ENCODE measurements around the gene FTO. TPM values are rescaled to one million over a fixed set of nuclear protein-coding genes. Genes with fewer than 3 reads are reported as not detected.
A peak's percentile ranks its signal among the peaks of the same experiment; 100 is the strongest.

FTO gene
- total RNA-seq, 2 donors from 2014 or later: 47.5 to 50.4 TPM

- Histone ChIP-seq H3K36me3 (replicated peaks in 1 of 2; ENCODE audit: insufficient read depth in 1 of 2, low read depth in 2 of 2) (no peaks in the 10 kb centered on the region), H3K9me3 (no peaks in the 10 kb centered on the region), H3K27me3 (no peaks in the 10 kb centered on the region), H3K27ac (no peak overlapping the region), H3K4me1 (peaks cover under 1% of the 10 kb centered on the region), H3K4me3 (no peak overlapping the region)
- DNase-seq (no peak), ATAC-seq (no peak)
- no peak for TF ChIP-seq POLR2A (IDR thresholded peaks at IDR 0.05)
- TF ChIP-seq, protein P1, sequence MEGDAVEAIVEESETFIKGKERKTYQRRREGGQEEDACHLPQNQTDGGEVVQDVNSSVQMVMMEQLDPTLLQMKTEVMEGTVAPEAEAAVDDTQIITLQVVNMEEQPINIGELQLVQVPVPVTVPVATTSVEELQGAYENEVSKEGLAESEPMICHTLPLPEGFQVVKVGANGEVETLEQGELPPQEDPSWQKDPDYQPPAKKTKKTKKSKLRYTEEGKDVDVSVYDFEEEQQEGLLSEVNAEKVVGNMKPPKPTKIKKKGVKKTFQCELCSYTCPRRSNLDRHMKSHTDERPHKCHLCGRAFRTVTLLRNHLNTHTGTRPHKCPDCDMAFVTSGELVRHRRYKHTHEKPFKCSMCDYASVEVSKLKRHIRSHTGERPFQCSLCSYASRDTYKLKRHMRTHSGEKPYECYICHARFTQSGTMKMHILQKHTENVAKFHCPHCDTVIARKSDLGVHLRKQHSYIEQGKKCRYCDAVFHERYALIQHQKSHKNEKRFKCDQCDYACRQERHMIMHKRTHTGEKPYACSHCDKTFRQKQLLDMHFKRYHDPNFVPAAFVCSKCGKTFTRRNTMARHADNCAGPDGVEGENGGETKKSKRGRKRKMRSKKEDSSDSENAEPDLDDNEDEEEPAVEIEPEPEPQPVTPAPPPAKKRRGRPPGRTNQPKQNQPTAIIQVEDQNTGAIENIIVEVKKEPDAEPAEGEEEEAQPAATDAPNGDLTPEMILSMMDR (IDR thresholded peaks at IDR 0.05): no peak
- intact Hi-C loops (cut with DNase I): no loop called here
- WGBS, 2 donors: 83 to 85% methylated on average over 8 of the region's 8 CpGs
Observed at GRCh38 chr16:54165912-54166865, 462.2 kb downstream of the FTO start.

DNA sequence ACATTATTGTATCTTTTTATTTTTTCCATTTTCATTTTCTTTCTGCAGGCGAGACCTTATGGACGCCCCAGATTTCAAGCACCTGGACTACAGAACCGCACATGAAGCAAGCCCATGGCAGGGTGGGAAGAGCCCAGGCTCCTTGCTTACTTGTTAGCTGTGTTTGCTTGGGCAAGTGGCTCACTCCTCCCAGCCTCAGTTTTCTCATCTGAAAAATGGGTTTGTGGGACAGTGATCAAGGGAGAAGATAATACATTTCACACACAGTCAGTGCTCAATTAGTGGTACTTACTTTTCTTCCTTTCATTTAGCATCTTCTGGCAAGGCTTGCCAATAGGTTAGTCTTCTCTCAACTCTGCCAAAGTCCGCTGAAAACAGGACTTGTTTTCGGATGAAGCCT, 465.2 kb downstream of the FTO start:
- Histone ChIP-seq H3K9me3 (no peaks in the 10 kb centered on the region), H3K27ac (no peak overlapping the region), H3K4me1 (peaks cover 19% of the 10 kb centered on the region), H3K27me3 (no peaks in the 10 kb centered on the region), H3K4me3 (no peak overlapping the region), H3K36me3 (replicated peaks in 1 of 2; ENCODE audit: insufficient read depth in 1 of 2, low read depth in 2 of 2) (no peaks in the 10 kb centered on the region)
- intact Hi-C loops (cut with DNase I): no loop called here
- ATAC-seq (no peak), DNase-seq (no peak)
- TF ChIP-seq, protein P1 (IDR thresholded peaks at IDR 0.05): no peak
- TF ChIP-seq POLR2A (IDR thresholded peaks at IDR 0.05): no peak
- WGBS, 2 donors: 94 to 98% methylated on average over 5 of the region's 5 CpGs

DNA sequence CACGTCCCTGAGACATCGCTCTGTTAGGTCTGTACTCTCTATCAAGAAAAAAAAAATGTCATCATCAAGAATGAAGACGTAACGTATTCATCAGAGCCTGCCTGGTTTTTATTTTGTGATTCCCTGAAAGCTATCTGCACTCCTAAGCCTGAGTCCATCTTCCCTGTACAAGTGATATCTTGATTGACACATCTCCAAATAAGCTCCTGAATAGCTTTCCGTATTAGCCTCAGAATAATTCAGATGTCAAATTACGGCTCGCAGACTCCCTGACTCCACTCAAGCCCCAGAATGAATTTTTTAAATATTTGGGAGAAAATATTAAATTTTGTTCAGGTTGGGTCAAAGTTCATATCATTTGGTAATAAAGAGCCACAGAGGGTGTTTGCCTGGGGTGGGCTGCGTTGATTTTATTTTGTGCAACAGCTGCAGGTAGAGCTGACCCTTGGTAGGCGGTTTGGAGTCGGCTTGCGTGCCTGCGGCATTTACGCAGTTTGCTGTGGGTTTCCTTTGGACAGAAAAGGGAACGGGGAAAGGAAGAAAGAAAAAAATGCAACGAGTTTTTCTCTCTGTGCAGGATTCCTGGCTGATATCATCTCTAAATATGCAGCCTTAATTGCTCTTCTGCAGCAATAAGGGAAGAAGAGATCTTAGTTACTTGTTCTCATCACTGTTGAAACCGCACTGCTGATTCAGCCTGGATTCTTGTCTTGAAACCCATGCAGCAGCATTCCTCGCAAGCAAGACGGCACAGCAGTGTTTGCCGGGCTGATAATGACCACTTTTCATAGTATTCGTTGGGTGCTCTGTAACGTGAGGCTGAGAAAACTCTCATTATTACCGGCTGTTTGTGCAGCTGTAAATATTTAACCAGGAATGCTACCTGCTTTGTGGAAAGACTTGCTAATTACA, 467.9 kb downstream of the FTO start:
- TF ChIP-seq POLR2A (IDR thresholded peaks at IDR 0.05): no peak
- TF ChIP-seq, protein P1 (IDR thresholded peaks at IDR 0.05): no peak
- intact Hi-C loops (cut with DNase I): no loop called here
- Histone ChIP-seq H3K4me1 (peaks cover 45% of the 10 kb centered on the region), H3K4me3 (no peak overlapping the region), H3K27ac (peak overlapping the region in 1 of 4 donors; percentile 47), H3K9me3 (no peaks in the 10 kb centered on the region), H3K36me3 (replicated peaks in 1 of 2; ENCODE audit: insufficient read depth in 1 of 2, low read depth in 2 of 2) (no peaks in the 10 kb centered on the region), H3K27me3 (no peaks in the 10 kb centered on the region)
- DNase-seq (peak; percentile 41 to 72 (median 56)), ATAC-seq (peak; percentile 65)
- 13 to 17% methylated on average over 22 of the region's 22 CpGs for WGBS, 2 donors

- no peak for TF ChIP-seq POLR2A (IDR thresholded peaks at IDR 0.05)
- TF ChIP-seq, protein P1 (IDR thresholded peaks at IDR 0.05): no peak
- no peak for DNase-seq
- Histone ChIP-seq H3K27ac (no peak overlapping the region), H3K4me1 (peaks cover 49% of the 10 kb centered on the region), H3K36me3 (replicated peaks in 1 of 2; ENCODE audit: insufficient read depth in 1 of 2, low read depth in 2 of 2) (no peaks in the 10 kb centered on the region), H3K4me3 (no peak overlapping the region), H3K9me3 (no peaks in the 10 kb centered on the region), H3K27me3 (no peaks in the 10 kb centered on the region)
- intact Hi-C loops (cut with DNase I): no loop called here
- WGBS, 2 donors: 68 to 78% methylated on average over 8 of the region's 8 CpGs
- ATAC-seq: no peak
Observed at GRCh38 chr16:54173490-54173889, 469.5 kb downstream of the FTO start.
